ENCODE measurements around the gene CLMN. TPM values are rescaled to one million over a fixed set of nuclear protein-coding genes. Genes with fewer than 3 reads are reported as not detected.
A peak's percentile ranks its signal among the peaks of the same experiment; 100 is the strongest.

The CLMN gene
- total RNA-seq, 1 donor from 2014 or later, result 9.6 TPM

GRCh38 chr14:95199298-95199983 is 120.3 kb downstream of the CLMN start:
- H3K4me3 ChIP-seq (ENCODE audit: low read depth, low read length), result no peak overlapping the region
- no peak for TF ChIP-seq CTCF (conservative IDR thresholded peaks at IDR 0.05; ENCODE audit: low read depth, low read length)
- no peak for DNase-seq (ENCODE audit: low read depth)

- H3K4me3 ChIP-seq (ENCODE audit: low read depth, low read length), result no peak overlapping the region
- no peak for DNase-seq (ENCODE audit: low read depth)
- no peak for TF ChIP-seq CTCF (conservative IDR thresholded peaks at IDR 0.05; ENCODE audit: low read depth, low read length)
Measured at GRCh38 chr14:95198320-95198719, 121.4 kb downstream of the CLMN start.

DNA sequence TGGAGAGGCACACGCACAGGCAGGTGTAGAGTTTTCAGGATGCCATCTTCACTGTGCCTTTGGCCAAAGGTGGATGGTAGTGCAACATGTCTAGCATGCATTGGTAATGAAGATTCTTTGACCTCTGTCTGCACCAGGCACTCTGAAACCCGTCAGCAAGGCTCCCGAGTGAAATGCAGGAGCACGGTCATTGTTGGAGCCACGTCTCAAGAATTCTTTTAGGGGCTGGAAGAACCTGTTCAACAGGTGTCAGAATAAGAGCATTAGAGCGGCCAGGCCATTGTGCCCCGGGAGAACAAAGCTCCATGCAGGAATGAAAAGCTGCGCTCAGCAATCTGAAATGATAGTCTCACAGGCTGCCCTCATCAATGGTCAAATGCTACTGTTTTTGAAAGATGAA is 122.2 kb downstream of the CLMN start:
- H3K4me3 ChIP-seq (ENCODE audit: low read depth, low read length), result no peak overlapping the region
- no peak for TF ChIP-seq CTCF (conservative IDR thresholded peaks at IDR 0.05; ENCODE audit: low read depth, low read length)
- no peak for DNase-seq (ENCODE audit: low read depth)

DNA sequence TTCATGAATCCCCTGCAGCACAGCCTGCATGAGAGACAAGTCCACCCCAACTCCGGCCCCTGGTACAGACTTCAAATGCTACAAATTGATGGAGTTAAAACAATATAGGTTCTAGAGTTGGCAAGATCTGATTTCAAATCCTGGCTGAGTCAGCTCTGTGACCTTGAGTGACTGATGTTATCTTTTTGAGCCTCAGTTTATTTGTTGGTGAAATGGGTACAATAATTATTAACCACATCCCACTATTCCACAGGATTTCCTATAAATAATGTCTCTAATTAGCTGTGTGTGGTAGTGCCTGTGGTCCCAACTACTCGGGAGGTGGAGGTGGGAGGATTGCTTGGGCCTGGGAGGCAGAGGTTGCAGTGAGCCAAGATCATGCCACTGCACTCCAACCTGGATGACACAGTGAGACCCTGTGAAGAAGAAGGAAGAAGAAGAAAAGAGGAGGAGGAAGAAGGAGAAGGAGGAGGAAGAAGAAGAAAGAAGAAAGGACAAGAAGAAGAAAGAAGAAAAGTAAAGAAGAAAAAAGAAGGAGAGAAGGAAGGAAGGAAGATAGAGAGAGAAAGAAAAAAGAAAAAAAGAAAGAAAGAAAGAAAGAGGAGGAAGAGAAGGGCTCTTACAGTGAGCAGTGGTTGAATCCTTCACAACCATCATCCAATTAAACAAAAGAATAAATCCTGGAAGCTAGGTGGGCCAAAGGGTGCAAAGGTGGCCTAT is 122.7 kb downstream of the CLMN start:
- no peak for DNase-seq (ENCODE audit: low read depth)
- no peak overlapping the region for H3K4me3 ChIP-seq (ENCODE audit: low read depth, low read length)
- TF ChIP-seq CTCF (conservative IDR thresholded peaks at IDR 0.05; ENCODE audit: low read depth, low read length), result no peak

DNA sequence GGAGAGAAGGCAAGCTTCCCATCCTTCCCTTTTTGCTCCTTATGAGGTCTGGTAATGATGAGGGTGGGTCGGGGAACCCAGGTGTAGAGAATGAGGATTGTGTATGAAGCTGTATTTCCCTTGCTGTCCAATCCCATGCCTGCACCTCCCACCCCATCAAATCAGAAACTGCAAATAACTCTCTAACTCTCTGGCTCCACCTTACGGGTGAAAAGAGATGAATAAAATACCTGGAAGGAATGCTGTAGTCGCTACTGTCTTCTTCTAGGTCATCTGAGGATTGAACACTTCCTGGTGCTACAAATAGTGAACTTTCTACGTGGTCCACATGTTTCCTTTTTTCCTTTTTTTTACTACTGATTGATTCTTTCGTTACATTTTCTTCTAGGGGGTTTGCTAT is 123.4 kb downstream of the CLMN start:
- DNase-seq (ENCODE audit: low read depth), result no peak
- TF ChIP-seq CTCF (conservative IDR thresholded peaks at IDR 0.05; ENCODE audit: low read depth, low read length), result peak; percentile 54
- H3K4me3 ChIP-seq (ENCODE audit: low read depth, low read length), result no peak overlapping the region

GRCh38 chr14:95195031-95195430 is 124.7 kb downstream of the CLMN start:
- H3K4me3 ChIP-seq (ENCODE audit: low read depth, low read length), result no peak overlapping the region
- DNase-seq (ENCODE audit: low read depth), result no peak
- TF ChIP-seq CTCF (conservative IDR thresholded peaks at IDR 0.05; ENCODE audit: low read depth, low read length), result no peak

DNA sequence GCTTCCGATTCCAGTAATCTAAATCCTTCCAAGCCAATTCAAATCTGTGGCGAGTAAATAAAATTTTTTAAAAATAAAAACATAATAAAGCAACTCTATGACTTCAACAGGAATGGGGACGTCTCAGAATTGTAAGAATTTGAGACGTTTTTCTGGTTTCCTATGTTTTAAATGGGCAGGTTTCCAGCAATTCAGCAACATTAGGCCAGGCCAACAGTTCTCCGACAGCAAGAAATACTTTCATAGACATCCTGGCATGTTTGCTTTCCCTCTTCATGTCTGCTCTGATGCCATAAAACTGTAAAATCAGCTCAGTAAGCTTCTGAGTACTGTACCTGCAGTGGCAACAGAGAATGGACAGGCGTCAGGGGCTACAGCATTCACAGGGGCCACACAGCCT is 126.6 kb downstream of the CLMN start:
- DNase-seq (ENCODE audit: low read depth), result no peak
- no peak for TF ChIP-seq CTCF (conservative IDR thresholded peaks at IDR 0.05; ENCODE audit: low read depth, low read length)
- no peak overlapping the region for H3K4me3 ChIP-seq (ENCODE audit: low read depth, low read length)
